ENCODE measurements around the gene PACC1. TPM values are rescaled to one million over a fixed set of nuclear protein-coding genes. Genes with fewer than 3 reads are reported as not detected.

PACC1 gene
- total and polyA plus RNA-seq, 10 donors = 6.5 to 12.8 (median 8.5) TPM

- no peaks in the 10 kb centered on the region for H3K27me3 ChIP-seq (replicated peaks in 1 of 7)
- intact Hi-C loops (cut with DNase I; ENCODE audit: low total_unique reads) = no loop called here
- H3K4me3 ChIP-seq = peak overlapping the region in 1 of 8 donors; percentile 90
- TF ChIP-seq POLR2A (IDR thresholded peaks at IDR 0.05) = no peak
- TF ChIP-seq CTCF (IDR thresholded peaks at IDR 0.05 in 8 of 11, conservative IDR thresholded peaks at IDR 0.05 in 3 of 11) = no peak
- TF ChIP-seq POLR2AphosphoS5 (IDR thresholded peaks at IDR 0.05) = no peak
- no peak for DNase-seq
- H3K27ac ChIP-seq = no peak overlapping the region
- peaks cover 0 to under 1% (median 0%) of the 10 kb centered on the region in 8 donors for H3K9me3 ChIP-seq
- peaks cover 0 to 54% (median 32%) of the 10 kb centered on the region in 6 donors for H3K4me1 ChIP-seq
- 72 to 100% (median 85%) methylated on average over 1 to 3 of the region's 3 CpGs for WGBS, 5 donors
- peaks cover 0 to 45% (median 35%) of the 10 kb centered on the region in 6 donors for H3K36me3 ChIP-seq
These were observed 2.3 kb downstream of the PACC1 start for GRCh38 chr1:212412374-212412773.

GRCh38 chr1:212410231-212410820 lies 4.4 kb downstream of the PACC1 start:
- WGBS, 5 donors = 85 to 91% (median 88%) methylated on average over 8 of the region's 8 CpGs
- intact Hi-C loops (cut with DNase I; ENCODE audit: low total_unique reads) = no loop called here
- Histone ChIP-seq H3K4me3 (no peak overlapping the region), H3K36me3 (peaks cover 4 to 65% (median 46%) of the 10 kb centered on the region in 6 donors), H3K9me3 (peaks cover 0 to 2% (median 0%) of the 10 kb centered on the region in 8 donors), H3K27ac (no peak overlapping the region), H3K27me3 (replicated peaks in 1 of 7) (no peaks in the 10 kb centered on the region), H3K4me1 (peaks cover 0 to 48% (median 27%) of the 10 kb centered on the region in 6 donors)
- TF ChIP-seq POLR2AphosphoS5 (IDR thresholded peaks at IDR 0.05) (no peak), POLR2A (IDR thresholded peaks at IDR 0.05) (no peak), CTCF (IDR thresholded peaks at IDR 0.05 in 8 of 11, conservative IDR thresholded peaks at IDR 0.05 in 3 of 11) (no peak)
- no peak for DNase-seq

GRCh38 chr1:212402666-212403321 lies 11.9 kb downstream of the PACC1 start:
- peaks cover 3 to 77% (median 18%) of the 10 kb centered on the region in 6 donors for H3K36me3 ChIP-seq
- WGBS, 5 donors = 90 to 97% (median 92%) methylated on average over 7 of the region's 7 CpGs
- TF ChIP-seq POLR2A (IDR thresholded peaks at IDR 0.05) = no peak
- TF ChIP-seq CTCF (IDR thresholded peaks at IDR 0.05 in 8 of 11, conservative IDR thresholded peaks at IDR 0.05 in 3 of 11) = no peak
- no peak for TF ChIP-seq POLR2AphosphoS5 (IDR thresholded peaks at IDR 0.05)
- no peak overlapping the region for H3K4me3 ChIP-seq
- H3K4me1 ChIP-seq = no peaks in the 10 kb centered on the region
- H3K27me3 ChIP-seq (replicated peaks in 1 of 7) = no peaks in the 10 kb centered on the region
- H3K9me3 ChIP-seq = peaks cover 0 to 7% (median 5%) of the 10 kb centered on the region in 8 donors
- intact Hi-C loops (cut with DNase I; ENCODE audit: low total_unique reads) = no loop called here
- no peak for DNase-seq
- H3K27ac ChIP-seq = no peak overlapping the region

GRCh38 chr1:212401838-212402582 lies 12.7 kb downstream of the PACC1 start:
- 76 to 85% (median 79%) methylated on average over 7 of the region's 7 CpGs for WGBS, 5 donors
- no peak for DNase-seq
- H3K4me1 ChIP-seq = no peaks in the 10 kb centered on the region

More at GRCh38 chr1:212401838-212402582, 12.7 kb downstream of the PACC1 start:
- Histone ChIP-seq H3K4me3 (no peak overlapping the region), H3K27ac (no peak overlapping the region), H3K9me3 (peaks cover 0 to 14% (median 12%) of the 10 kb centered on the region in 8 donors), H3K36me3 (peaks cover 0 to 77% (median 18%) of the 10 kb centered on the region in 6 donors), H3K27me3 (replicated peaks in 1 of 7) (no peaks in the 10 kb centered on the region)
- no peak for TF ChIP-seq CTCF (IDR thresholded peaks at IDR 0.05 in 8 of 11, conservative IDR thresholded peaks at IDR 0.05 in 3 of 11)
- no peak for TF ChIP-seq POLR2AphosphoS5 (IDR thresholded peaks at IDR 0.05)
- TF ChIP-seq POLR2A (IDR thresholded peaks at IDR 0.05) = no peak
- intact Hi-C loops (cut with DNase I; ENCODE audit: low total_unique reads) = no loop called here
